CD14-positive monocyte (primary cell): Measurements from ENCODE around the gene GTF2F2. TPM values are rescaled to one million over a fixed set of nuclear protein-coding genes. Genes with fewer than 3 reads are reported as not detected.

Experiments used
- DNase-seq, 3 donors: peaks; one replicate each; pipeline ENCODE4 v3.0.0-alpha.2; 2011 to 2022
- H2AFZ ChIP-seq: 2 replicates; pipeline ENCODE4 v1.6.0; 2012; ENCODE audit warnings: mild to moderate bottlenecking, low read depth, low read length, inconsistent platforms; ENCODE audit not compliant: insufficient read depth, poor library complexity, severe bottlenecking
- H3K27ac ChIP-seq, 2 donors: 1 replicate in 1 of 2; 2 replicates in 1 of 2; pipeline ENCODE4 v1.5.1; 2012 to 2013; ENCODE audit warnings: low read length in 2 of 2, control low read depth in 1 of 2, inconsistent platforms in 1 of 2, low read depth in 1 of 2, mild to moderate bottlenecking in 1 of 2
- H3K27me3 ChIP-seq, 2 donors: one replicate each; pipeline versions ENCODE4 v1.6.0 to v1.6.1; 2011 to 2013; ENCODE audit warnings: low read length in 2 of 2; ENCODE audit not compliant: control insufficient read depth in 2 of 2, insufficient read depth in 2 of 2
- H3K36me3 ChIP-seq, 2 donors: replicated peaks in 1 of 2; 1 replicate in 1 of 2; 2 replicates in 1 of 2; pipeline versions ENCODE4 v1.5.1 to v1.6.1; 2012 to 2013; ENCODE audit warnings: low read length in 2 of 2, control low read depth in 1 of 2, inconsistent platforms in 1 of 2, mild to moderate bottlenecking in 1 of 2; ENCODE audit not compliant: insufficient read depth in 2 of 2, control insufficient read depth in 1 of 2
- H3K4me1 ChIP-seq, 2 donors: 1 replicate in 1 of 2; 2 replicates in 1 of 2; pipeline versions ENCODE4 v1.5.1 to v1.6.1; 2012 to 2013; ENCODE audit warnings: low read length in 2 of 2, control low read depth in 1 of 2, inconsistent platforms in 1 of 2, mild to moderate bottlenecking in 1 of 2, moderate library complexity in 1 of 2; ENCODE audit not compliant: insufficient read depth in 2 of 2, control insufficient read depth in 1 of 2
- H3K4me2 ChIP-seq: replicated peaks from 2 replicates; pipeline ENCODE3; 2012; ENCODE audit warnings: low read length, moderate library complexity, mild to moderate bottlenecking; ENCODE audit not compliant: poor library complexity, severe bottlenecking; ENCODE audit errors: extremely low read depth
- H3K4me3 ChIP-seq, 3 experiments: fragments of 200-600 bp in 1 of 3; sonication (generic) in 1 of 3; replicated peaks in 1 of 3; 1 replicate in 2 of 3; 2 replicates in 1 of 3; pipeline ENCODE4 v1.5.1; 2011 to 2013; ENCODE audit warnings: low read length in 3 of 3, mild to moderate bottlenecking in 3 of 3, control low read depth in 2 of 3, low read depth in 2 of 3, inconsistent platforms in 1 of 3, moderate library complexity in 1 of 3
- H3K79me2 ChIP-seq: 2 replicates; pipeline ENCODE4 v1.6.0; 2012; ENCODE audit warnings: mild to moderate bottlenecking, control low read depth, inconsistent platforms, low read length, moderate library complexity; ENCODE audit not compliant: insufficient read depth
- H3K9ac ChIP-seq: 2 replicates; pipeline ENCODE4 v1.6.0; 2017; ENCODE audit warnings: low read length, mild to moderate bottlenecking; ENCODE audit not compliant: insufficient read depth, poor library complexity, severe bottlenecking
- H3K9me3 ChIP-seq, 2 donors: replicated peaks in 1 of 2; 1 replicate in 1 of 2; 2 replicates in 1 of 2; pipeline versions ENCODE4 v1.5.1 to v1.6.1; 2012 to 2013; ENCODE audit warnings: low read length in 2 of 2, control low read depth in 1 of 2; ENCODE audit not compliant: control insufficient read depth in 1 of 2, insufficient read depth in 1 of 2
- H4K20me1 ChIP-seq: 2 replicates; pipeline ENCODE4 v1.6.0; 2012; ENCODE audit warnings: mild to moderate bottlenecking, low read length, control low read depth, moderate library complexity; ENCODE audit not compliant: insufficient read depth
- H3K27ac Mint-ChIP-seq, 7 donors: one replicate each; pipeline ENCODE4 v1.8.0; 2020; ENCODE audit warnings: mild to moderate bottlenecking in 7 of 7, mixed read lengths in 7 of 7, moderate library complexity in 6 of 7, inconsistent platforms in 2 of 7
- H3K27me3 Mint-ChIP-seq, 3 donors: one replicate each; pipeline ENCODE4 v1.8.0; 2021 to 2022; ENCODE audit warnings: low read depth in 3 of 3, mild to moderate bottlenecking in 3 of 3, mixed read lengths in 3 of 3, moderate library complexity in 3 of 3, inconsistent platforms in 1 of 3
- H3K36me3 Mint-ChIP-seq, 2 donors: one replicate each; pipeline ENCODE4 v1.8.0; 2020; ENCODE audit warnings: mixed read lengths in 2 of 2, inconsistent platforms in 1 of 2, mild to moderate bottlenecking in 1 of 2
- H3K4me1 Mint-ChIP-seq: one replicate; pipeline ENCODE4 v1.8.0; 2020; ENCODE audit warnings: mild to moderate bottlenecking, mixed read lengths
- H3K4me3 Mint-ChIP-seq, 2 donors: one replicate each; pipeline ENCODE4 v1.8.0; 2020; ENCODE audit warnings: mild to moderate bottlenecking in 2 of 2, mixed read lengths in 2 of 2, moderate library complexity in 1 of 2
- H3K9me3 Mint-ChIP-seq, 7 donors: one replicate each; pipeline ENCODE4 v1.8.0; 2020 to 2022; ENCODE audit warnings: mixed read lengths in 7 of 7, mild to moderate bottlenecking in 6 of 7, moderate library complexity in 6 of 7, inconsistent platforms in 2 of 7
- CTCF ChIP-seq: fragments of 200-600 bp; IDR thresholded peaks from one replicate; pipeline ENCODE4 v1.8.0; 2022; ENCODE audit warnings: antibody characterized with exemption, mild to moderate bottlenecking
- WGBS: methylation state at CpG from one replicate; pipeline ENCODE4 v1.1.5; 2013; ENCODE audit warnings: missing lambda C conversion rate; ENCODE audit not compliant: insufficient coverage; 5-methylcytosine and 5-hydroxymethylcytosine counted together
- intact Hi-C, 2 donors: fragments of 100-400 bp; cut with micrococcal nuclease; formaldehyde crosslinking; loops; one replicate each; pipeline versions ENCODE4 v1.15.0 to v1.15.1; 2023
- polyA plus RNA-seq, 3 donors: library from polyadenylated mRNA; depleted of rRNA in 1 of 3; unstranded in 2 of 3; stranded (reverse) in 1 of 3; fragments of 300-500 nt in 2 of 3; fragments of >200 nt in 1 of 3; fragmentation: Illumina TruSeq in 2 of 3; gene quantifications; 1 replicate in 2 of 3; 2 replicates in 1 of 3; pipeline ENCODE4 v1.2.3, GENCODE V29; 2012 to 2021

Gene GTF2F2
- polyA plus RNA-seq, 3 donors: 8.1 to 10.4 (median 8.5) TPM

DNA sequence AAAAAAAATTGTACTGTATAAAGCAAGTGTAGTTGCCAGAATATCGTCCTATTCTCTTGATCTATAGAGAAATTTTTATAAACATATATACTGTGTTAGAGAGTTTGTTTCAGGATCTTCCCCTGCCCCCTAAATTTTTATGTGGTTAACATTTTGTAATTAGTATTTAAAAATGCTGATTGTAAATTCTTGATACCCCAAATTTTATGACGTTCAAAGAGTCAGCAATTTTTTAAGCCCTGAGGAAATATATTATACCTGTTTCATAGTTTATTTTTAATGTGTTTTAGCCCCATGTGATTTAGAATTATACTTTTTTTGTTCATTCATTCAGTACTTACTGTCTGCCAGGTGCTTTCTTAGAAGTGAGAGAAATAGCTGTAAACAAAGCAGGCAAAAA lies 87.8 kb downstream of the GTF2F2 start:
- DNase-seq: no peak
- no CpG with 5 or more reads among the region's 2 CpGs for WGBS
- peaks cover 0 to 4% (median 0%) of the 10 kb centered on the region in 7 donors for H3K9me3 Mint-ChIP-seq

DNA sequence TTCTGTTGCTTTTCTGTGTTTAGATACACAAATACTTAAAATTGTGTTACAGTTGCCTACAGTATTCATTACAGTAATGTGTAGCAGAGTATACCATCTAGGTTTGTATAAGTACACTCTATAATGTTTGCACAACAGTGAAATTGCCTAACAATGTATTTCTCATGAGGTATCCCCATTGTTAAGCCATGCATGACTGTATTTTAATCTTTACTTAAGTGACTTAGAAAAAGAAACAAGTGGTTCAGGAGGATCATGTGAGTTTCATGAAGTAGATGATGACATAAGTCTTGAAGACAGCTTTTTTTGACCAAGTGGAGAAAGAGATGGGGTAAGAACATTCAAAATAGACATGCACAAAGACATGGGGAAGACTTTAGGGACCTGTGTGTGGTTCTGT lies 88.9 kb downstream of the GTF2F2 start:
- no peaks in the 10 kb centered on the region for H3K79me2 ChIP-seq
- H3K36me3 Mint-ChIP-seq: peaks cover 32 to 37% of the 10 kb centered on the region in 2 donors

More for the DNA sequence above, 87.8 kb downstream of the GTF2F2 start:
- intact Hi-C loops: no loop called here
- H3K79me2 ChIP-seq: no peaks in the 10 kb centered on the region
- TF ChIP-seq CTCF: no peak
- no peaks in the 10 kb centered on the region for H4K20me1 ChIP-seq
- no peak overlapping the region for H3K9ac ChIP-seq
- H3K4me3 ChIP-seq: no peak overlapping the region
- H3K36me3 ChIP-seq: peaks cover 21 to 38% of the 10 kb centered on the region in 2 donors
- Mint-ChIP-seq H3K4me1 (peaks cover 3% of the 10 kb centered on the region), H3K4me3 (no peak overlapping the region), H3K27me3 (no peaks in the 10 kb centered on the region), H3K27ac (no peak overlapping the region), H3K36me3 (peaks cover 33% of the 10 kb centered on the region in 2 donors)
- no peak overlapping the region for H3K27ac ChIP-seq
- H2AFZ ChIP-seq: no peak overlapping the region
- no peak overlapping the region for H3K4me2 ChIP-seq
- H3K27me3 ChIP-seq: no peaks in the 10 kb centered on the region
- H3K9me3 ChIP-seq: no peaks in the 10 kb centered on the region
- H3K4me1 ChIP-seq: no peaks in the 10 kb centered on the region

More for the DNA sequence above, 88.9 kb downstream of the GTF2F2 start:
- Histone ChIP-seq H3K36me3 (peaks cover 21 to 38% of the 10 kb centered on the region in 2 donors), H3K9ac (no peak overlapping the region), H3K4me3 (no peak overlapping the region), H3K27me3 (no peaks in the 10 kb centered on the region), H3K4me2 (no peak overlapping the region), H3K4me1 (no peaks in the 10 kb centered on the region), H3K27ac (no peak overlapping the region), H2AFZ (no peak overlapping the region), H4K20me1 (no peaks in the 10 kb centered on the region), H3K9me3 (no peaks in the 10 kb centered on the region)
- Mint-ChIP-seq H3K4me3 (no peak overlapping the region), H3K9me3 (peaks cover 0 to 4% (median 0%) of the 10 kb centered on the region in 7 donors), H3K4me1 (peaks cover 3% of the 10 kb centered on the region), H3K27me3 (no peaks in the 10 kb centered on the region), H3K27ac (no peak overlapping the region)
- TF ChIP-seq CTCF: no peak
- peak in 2 of 3 donors; percentile 11 to 48 for DNase-seq
- intact Hi-C loops: no loop called here
